AG09309 (cell line): ENCODE results near the gene CATSPER1.

Experiments
- DNase-seq: peaks from one replicate; pipeline ENCODE4 v3.0.0-alpha.2; 2010; ENCODE audit warnings: low read depth
- H3K4me3 ChIP-seq: 2 replicates; pipeline ENCODE4 v1.5.1; 2011; ENCODE audit warnings: mild to moderate bottlenecking, low read depth, low read length, moderate library complexity; ENCODE audit not compliant: control insufficient read depth
- TF ChIP-seq, protein P1 (sequence below): IDR thresholded peaks from 2 replicates; pipeline ENCODE4 v1.5.1; 2011; ENCODE audit warnings: mild to moderate bottlenecking, low read depth, low read length, inconsistent platforms; ENCODE audit not compliant: insufficient read depth, control insufficient read depth; ENCODE audit errors: missing control alignments

Gene CATSPER1

DNA sequence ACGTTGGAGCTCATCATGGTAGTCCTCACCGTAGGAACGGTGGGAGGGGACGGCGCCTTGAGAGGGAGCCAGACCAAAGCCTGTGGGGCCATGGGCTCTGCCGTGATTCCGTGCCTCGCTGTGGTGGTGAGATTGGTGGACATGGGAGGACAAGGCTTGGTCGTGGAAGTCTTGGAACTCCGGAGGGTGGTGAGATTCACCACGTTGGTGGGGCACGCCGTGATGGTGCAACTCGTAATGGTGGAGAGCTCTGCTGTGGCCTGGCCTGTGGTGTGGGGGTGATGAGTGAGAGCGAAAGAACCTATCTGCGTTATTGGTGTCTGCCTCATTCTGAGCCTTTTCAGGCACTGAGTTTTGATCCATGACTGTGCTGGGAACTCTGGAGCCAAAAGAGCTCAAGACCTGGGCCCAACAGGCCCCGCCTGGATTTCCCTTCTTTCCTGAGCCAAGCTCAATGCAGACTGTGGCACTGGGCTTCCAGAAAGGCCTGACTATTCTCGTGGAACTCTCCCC lies at the start of gene CATSPER1:
CATSPER1 (minus strand) TSS at position 463 of the 513 bp plus-strand sequence; CDS start at position 363, 100 bp downstream.
- H3K4me3 ChIP-seq, result no peak within 1 kb of the TSS
- DNase-seq, result no peak
- TF ChIP-seq, protein P1, sequence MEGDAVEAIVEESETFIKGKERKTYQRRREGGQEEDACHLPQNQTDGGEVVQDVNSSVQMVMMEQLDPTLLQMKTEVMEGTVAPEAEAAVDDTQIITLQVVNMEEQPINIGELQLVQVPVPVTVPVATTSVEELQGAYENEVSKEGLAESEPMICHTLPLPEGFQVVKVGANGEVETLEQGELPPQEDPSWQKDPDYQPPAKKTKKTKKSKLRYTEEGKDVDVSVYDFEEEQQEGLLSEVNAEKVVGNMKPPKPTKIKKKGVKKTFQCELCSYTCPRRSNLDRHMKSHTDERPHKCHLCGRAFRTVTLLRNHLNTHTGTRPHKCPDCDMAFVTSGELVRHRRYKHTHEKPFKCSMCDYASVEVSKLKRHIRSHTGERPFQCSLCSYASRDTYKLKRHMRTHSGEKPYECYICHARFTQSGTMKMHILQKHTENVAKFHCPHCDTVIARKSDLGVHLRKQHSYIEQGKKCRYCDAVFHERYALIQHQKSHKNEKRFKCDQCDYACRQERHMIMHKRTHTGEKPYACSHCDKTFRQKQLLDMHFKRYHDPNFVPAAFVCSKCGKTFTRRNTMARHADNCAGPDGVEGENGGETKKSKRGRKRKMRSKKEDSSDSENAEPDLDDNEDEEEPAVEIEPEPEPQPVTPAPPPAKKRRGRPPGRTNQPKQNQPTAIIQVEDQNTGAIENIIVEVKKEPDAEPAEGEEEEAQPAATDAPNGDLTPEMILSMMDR, result no peak

DNA sequence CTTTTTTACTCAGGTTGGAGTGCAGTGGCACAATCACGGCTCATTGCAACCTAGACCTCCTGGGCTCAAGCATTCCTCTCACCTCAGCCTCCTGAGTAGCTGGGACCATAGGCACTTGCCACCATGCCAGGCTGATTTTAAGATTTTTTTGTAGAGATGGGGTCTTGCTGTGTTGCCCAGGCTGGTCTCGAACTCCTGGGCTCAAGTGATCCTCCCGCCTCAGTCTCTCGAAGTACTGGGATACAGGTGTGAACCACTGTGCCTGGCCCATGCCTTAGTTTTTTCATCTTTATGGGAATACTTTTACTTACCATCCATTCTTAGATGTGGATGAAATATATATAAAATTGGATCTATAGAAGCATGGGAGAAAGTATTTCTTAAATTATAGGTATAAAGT lies 49.0 kb upstream of the CATSPER1 start:
- TF ChIP-seq, protein P1, result no peak
- no peak for DNase-seq

DNA sequence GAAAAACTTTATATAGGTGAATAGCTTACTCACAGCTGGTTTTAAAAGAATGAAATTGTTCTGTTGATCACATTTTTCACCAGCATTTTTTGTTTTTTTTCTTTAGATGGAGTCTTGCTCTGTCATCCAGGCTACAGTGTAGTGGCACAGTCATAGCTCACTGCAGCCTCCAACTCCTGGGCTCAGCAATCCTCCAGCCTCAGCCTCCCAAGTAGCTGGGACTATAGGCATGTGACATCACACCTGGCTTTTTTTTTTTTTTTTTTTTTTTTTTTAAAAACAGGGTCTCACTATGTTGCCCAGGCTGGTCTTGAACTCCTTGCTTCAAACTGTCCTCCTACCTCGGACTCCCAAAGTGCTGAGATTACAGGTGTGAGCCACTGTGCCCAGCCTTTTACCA lies 47.4 kb upstream of the CATSPER1 start:
- DNase-seq, result no peak
- TF ChIP-seq, protein P1, result no peak
- no peak overlapping the region for H3K4me3 ChIP-seq

More for the DNA sequence above, 49.0 kb upstream of the CATSPER1 start:
- H3K4me3 ChIP-seq, result no peak overlapping the region

DNA sequence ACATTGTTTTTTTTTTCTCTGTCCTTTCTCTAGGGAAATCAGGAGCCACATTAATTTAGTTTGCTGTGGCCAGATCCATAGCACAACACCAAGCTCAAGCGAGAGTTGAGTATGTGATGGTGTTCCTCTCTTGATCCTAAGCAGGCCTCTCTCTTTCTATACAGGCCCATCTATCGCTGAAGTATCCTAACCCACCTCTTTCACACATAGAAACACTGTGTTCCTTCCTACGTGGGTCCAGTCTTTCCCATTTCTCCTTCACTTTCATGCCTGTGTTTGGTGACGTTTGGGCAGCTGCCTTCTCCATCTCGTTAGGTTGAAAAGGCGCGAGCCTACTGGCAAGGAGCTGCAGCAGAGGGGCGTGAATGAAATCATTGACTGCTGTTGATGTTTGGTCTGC lies 46.2 kb upstream of the CATSPER1 start:
- H3K4me3 ChIP-seq, result no peak overlapping the region
- DNase-seq, result no peak
- TF ChIP-seq, protein P1, result no peak

DNA sequence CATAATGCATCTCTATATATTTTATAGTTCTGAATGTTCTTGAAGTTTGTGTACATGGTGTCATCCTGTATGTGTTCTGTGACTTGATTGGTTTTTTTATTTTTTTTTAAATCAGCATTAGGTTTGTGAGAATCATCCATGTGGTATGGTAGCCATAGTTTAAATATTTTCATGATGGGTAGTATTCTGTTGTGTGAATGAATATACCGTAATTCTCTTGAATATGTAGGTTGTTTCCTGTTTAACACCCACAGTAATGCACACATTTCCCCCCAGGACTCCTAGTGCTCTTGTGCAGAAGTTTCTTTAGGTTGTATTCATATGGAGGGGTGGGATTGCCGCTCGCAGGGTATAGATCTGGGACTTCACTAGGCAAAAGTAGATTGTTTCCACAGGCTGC lies 45.8 kb upstream of the CATSPER1 start:
- no peak for DNase-seq
- H3K4me3 ChIP-seq, result no peak overlapping the region
- TF ChIP-seq, protein P1, result no peak

DNA sequence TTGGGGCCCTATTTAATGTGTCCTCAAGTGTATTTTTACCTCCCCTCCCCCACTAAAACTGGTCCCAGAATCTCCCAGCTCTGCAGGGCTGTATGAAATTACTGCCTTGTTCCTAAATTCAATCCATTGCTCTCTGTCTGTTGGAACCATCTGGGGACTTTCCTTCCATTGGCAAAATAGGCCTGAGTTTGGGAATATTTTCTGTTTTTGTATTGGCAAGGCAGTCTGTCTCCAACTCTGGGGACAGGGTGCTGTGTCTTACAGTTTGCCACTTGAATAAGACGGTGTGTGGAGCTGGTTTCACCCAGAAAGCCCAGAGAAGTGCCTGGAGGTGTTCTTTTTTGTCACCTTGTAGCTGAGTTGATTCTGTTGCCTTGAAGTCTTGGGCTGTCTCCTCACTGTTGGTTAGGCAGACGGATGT lies 45.1 kb upstream of the CATSPER1 start:
- no peak for DNase-seq
- TF ChIP-seq, protein P1, result no peak
- H3K4me3 ChIP-seq, result peak overlapping the region; percentile 81
